Measurements from ENCODE around the gene ING5. TPM values are rescaled to one million over a fixed set of nuclear protein-coding genes. Genes with fewer than 3 reads are reported as not detected.

Gene ING5
- polyA plus RNA-seq, 3 donors: 6.5 to 29.5 (median 6.6) TPM

- intact Hi-C loops (cut with micrococcal nuclease): no loop called here
- Histone ChIP-seq H3K4me2 (replicated peaks; ENCODE audit: extremely low read depth, low read length, poor library complexity, severe bottlenecking) (no peak overlapping the region), H3K79me2 (ENCODE audit: insufficient read depth, low read length) (no peaks in the 10 kb centered on the region), H2AFZ (ENCODE audit: insufficient read depth, low read depth, low read length, poor library complexity, severe bottlenecking) (no peak overlapping the region), H3K36me3 (replicated peaks in 1 of 2; ENCODE audit: control insufficient read depth in 1 of 2, insufficient read depth in 2 of 2, low read length in 2 of 2) (peaks cover 16 to 55% of the 10 kb centered on the region in 2 donors), H3K4me1 (ENCODE audit: control insufficient read depth in 1 of 2, insufficient read depth in 2 of 2, low read length in 2 of 2) (peaks cover 11 to 14% of the 10 kb centered on the region in 2 donors), H3K27ac (ENCODE audit: low read depth in 1 of 2, low read length in 2 of 2) (no peak overlapping the region), H3K27me3 (ENCODE audit: control insufficient read depth in 2 of 2, insufficient read depth in 2 of 2, low read length in 2 of 2) (no peaks in the 10 kb centered on the region), H4K20me1 (ENCODE audit: insufficient read depth, low read length) (no peaks in the 10 kb centered on the region), H3K4me3 (replicated peaks in 1 of 3; ENCODE audit: low read depth in 2 of 3, low read length in 3 of 3) (no peak overlapping the region), H3K9me3 (replicated peaks in 1 of 2; ENCODE audit: control insufficient read depth in 1 of 2, insufficient read depth in 1 of 2, low read length in 2 of 2) (peaks cover 5 to 6% of the 10 kb centered on the region in 2 donors), H3K9ac (ENCODE audit: insufficient read depth, low read length, poor library complexity, severe bottlenecking) (no peak overlapping the region)
- no peak for DNase-seq
- no peak overlapping the region for H3K4me3 Mint-ChIP-seq
- peaks cover 2 to 8% (median 2%) of the 10 kb centered on the region in 7 donors for H3K9me3 Mint-ChIP-seq
- H3K4me1 Mint-ChIP-seq: peaks cover 20% of the 10 kb centered on the region
- no peak overlapping the region for H3K27ac Mint-ChIP-seq
- WGBS (ENCODE audit: insufficient coverage): 96% methylated on average over 12 of the region's 17 CpGs
- no peak for TF ChIP-seq CTCF (IDR thresholded peaks at IDR 0.05)
- H3K27me3 Mint-ChIP-seq (ENCODE audit: low read depth in 3 of 3): peaks cover 0 to 7% (median 0%) of the 10 kb centered on the region in 3 donors
- H3K36me3 Mint-ChIP-seq: peaks cover 39 to 54% of the 10 kb centered on the region in 2 donors
Measured at GRCh38 chr2:241760301-241760771, 58.5 kb downstream of the ING5 start.

DNA sequence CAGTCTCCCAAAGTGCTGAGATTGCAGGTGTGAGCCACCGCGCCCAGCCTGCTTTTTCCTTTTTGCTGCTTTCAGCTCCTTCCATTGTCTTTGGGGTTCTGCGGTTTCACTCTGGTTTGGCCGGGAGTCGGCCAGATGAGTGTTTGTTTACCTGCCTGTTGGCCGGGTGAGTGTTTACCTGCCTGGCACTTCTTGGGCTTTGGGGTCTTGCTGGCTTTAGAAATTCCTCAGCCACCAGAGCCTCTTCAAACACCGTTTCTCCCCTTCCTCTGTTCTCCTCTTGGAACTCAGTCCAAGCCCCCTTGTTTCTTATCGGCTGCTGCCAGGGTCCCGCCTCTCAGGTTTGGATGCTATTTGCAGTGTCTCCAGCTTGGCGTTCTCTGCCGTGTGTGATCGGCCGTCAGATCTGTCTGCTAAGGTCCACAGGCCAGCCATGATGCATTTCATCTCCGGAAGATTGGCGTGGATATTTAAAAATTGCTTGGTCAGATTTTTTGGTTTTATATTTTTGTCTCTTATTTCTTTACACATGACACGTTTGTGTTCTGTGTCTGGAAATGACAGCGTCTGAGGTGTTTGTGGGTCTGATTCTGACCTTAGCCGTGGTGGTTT is 60.6 kb downstream of the ING5 start:
- H3K79me2 ChIP-seq (ENCODE audit: insufficient read depth, low read length): no peaks in the 10 kb centered on the region
- peaks cover 6 to 34% of the 10 kb centered on the region in 2 donors for H3K36me3 ChIP-seq (replicated peaks in 1 of 2; ENCODE audit: control insufficient read depth in 1 of 2, insufficient read depth in 2 of 2, low read length in 2 of 2)
- H3K4me1 ChIP-seq (ENCODE audit: control insufficient read depth in 1 of 2, insufficient read depth in 2 of 2, low read length in 2 of 2): peaks cover 11 to 14% of the 10 kb centered on the region in 2 donors
- H3K27me3 ChIP-seq (ENCODE audit: control insufficient read depth in 2 of 2, insufficient read depth in 2 of 2, low read length in 2 of 2): no peaks in the 10 kb centered on the region
- no peak overlapping the region for H3K4me2 ChIP-seq (replicated peaks; ENCODE audit: extremely low read depth, low read length, poor library complexity, severe bottlenecking)
- no peaks in the 10 kb centered on the region for H4K20me1 ChIP-seq (ENCODE audit: insufficient read depth, low read length)
- Mint-ChIP-seq H3K36me3 (peaks cover 24 to 35% of the 10 kb centered on the region in 2 donors), H3K27ac (peak overlapping the region in 3 of 7 donors; percentile 47 to 75 (median 47)), H3K9me3 (peaks cover 0 to 8% (median 2%) of the 10 kb centered on the region in 7 donors), H3K4me1 (peaks cover 20% of the 10 kb centered on the region), H3K27me3 (ENCODE audit: low read depth in 3 of 3) (peaks cover 0 to 7% (median 0%) of the 10 kb centered on the region in 3 donors), H3K4me3 (no peak overlapping the region)
- H3K27ac ChIP-seq (ENCODE audit: low read depth in 1 of 2, low read length in 2 of 2): no peak overlapping the region
- no peak for TF ChIP-seq CTCF (IDR thresholded peaks at IDR 0.05)
- intact Hi-C loops (cut with micrococcal nuclease): no loop called here
- H3K4me3 ChIP-seq (replicated peaks in 1 of 3; ENCODE audit: low read depth in 2 of 3, low read length in 3 of 3): no peak overlapping the region
- no peak for DNase-seq
- peaks cover 5 to 6% of the 10 kb centered on the region in 2 donors for H3K9me3 ChIP-seq (replicated peaks in 1 of 2; ENCODE audit: control insufficient read depth in 1 of 2, insufficient read depth in 1 of 2, low read length in 2 of 2)
- no peak overlapping the region for H3K9ac ChIP-seq (ENCODE audit: insufficient read depth, low read length, poor library complexity, severe bottlenecking)
- H2AFZ ChIP-seq (ENCODE audit: insufficient read depth, low read depth, low read length, poor library complexity, severe bottlenecking): no peak overlapping the region
- WGBS (ENCODE audit: insufficient coverage): 96% methylated on average over 14 of the region's 18 CpGs
